IPS-15b (cell line): ENCODE data around the gene THTPA.

Source experiments
- H3K27me3 ChIP-seq: one replicate; pipeline ENCODE4 v1.6.1; 2013; ENCODE audit warnings: low read length; ENCODE audit not compliant: control insufficient read depth, insufficient read depth
- H3K36me3 ChIP-seq: one replicate; pipeline ENCODE4 v1.6.1; 2013; ENCODE audit warnings: low read length; ENCODE audit not compliant: control insufficient read depth, insufficient read depth
- H3K4me1 ChIP-seq: one replicate; pipeline ENCODE4 v1.6.1; 2013; ENCODE audit warnings: mild to moderate bottlenecking, low read length; ENCODE audit not compliant: control insufficient read depth, insufficient read depth
- H3K4me3 ChIP-seq: one replicate; pipeline ENCODE4 v1.5.1; 2013; ENCODE audit warnings: low read depth, low read length
- H3K9ac ChIP-seq: one replicate; pipeline ENCODE4 v1.6.1; 2013; ENCODE audit warnings: low read depth, mild to moderate bottlenecking, low read length
- H3K9me3 ChIP-seq: one replicate; pipeline ENCODE4 v1.6.1; 2013; ENCODE audit warnings: mild to moderate bottlenecking, low read length; ENCODE audit not compliant: control insufficient read depth, insufficient read depth

Gene THTPA

DNA sequence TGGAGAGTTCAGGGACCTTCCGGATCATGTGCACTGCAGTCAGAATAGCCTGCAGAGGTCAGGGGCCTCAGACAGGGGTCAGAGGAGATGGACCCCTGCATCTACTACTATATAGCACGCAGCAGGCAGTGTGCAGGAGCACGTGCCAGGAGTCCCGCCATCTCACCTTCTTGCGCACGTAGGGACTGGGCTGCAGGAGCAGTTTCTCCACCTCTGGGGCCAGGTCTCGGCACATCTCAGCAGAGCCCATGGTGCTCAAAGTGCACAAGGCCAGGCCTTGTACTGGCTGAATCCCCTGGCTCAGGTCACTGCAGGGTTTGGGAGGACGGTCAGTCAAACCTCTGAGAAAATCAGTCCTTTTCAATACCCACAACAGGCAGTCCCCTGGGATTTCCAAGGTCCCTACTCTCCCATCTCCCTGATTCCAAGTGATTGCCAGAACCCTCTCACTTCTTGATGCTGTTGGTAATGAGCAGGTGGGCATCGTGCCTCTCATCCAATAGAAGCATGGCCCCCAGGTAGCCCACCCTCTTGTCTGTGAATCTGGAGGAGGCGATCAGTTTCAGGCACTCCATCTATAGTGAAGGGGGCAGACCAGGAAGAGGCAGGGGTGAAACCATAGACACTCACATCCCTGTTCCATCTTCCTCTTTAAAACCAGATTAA lies 10.2 kb downstream of the THTPA start:
- Histone ChIP-seq H3K36me3 (peaks cover 28% of the 10 kb centered on the region), H3K9ac (peak overlapping the region; percentile 77), H3K4me3 (peak overlapping the region; percentile 95), H3K4me1 (peaks cover 19% of the 10 kb centered on the region), H3K27me3 (no peaks in the 10 kb centered on the region), H3K9me3 (no peaks in the 10 kb centered on the region)

DNA sequence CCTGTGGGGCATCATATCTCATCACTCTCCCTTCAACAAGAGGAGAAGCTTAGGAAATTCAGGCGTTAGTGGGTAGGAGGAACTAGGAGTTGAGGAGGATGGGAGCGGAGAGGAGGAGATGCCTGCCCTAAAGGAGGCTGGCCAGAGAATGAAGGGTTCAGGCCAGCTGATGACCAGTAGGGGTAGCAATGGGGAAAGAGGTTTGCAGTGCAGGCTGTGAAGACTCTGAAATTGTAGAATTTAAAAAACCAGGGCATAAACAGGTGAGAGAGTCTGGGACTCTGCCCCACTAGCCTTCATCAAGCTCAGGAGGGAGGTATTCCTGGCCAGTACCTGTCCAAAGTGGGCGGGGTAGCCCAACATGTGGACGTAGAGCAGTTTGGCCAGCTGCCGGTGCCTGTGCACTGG lies 10.7 kb downstream of the THTPA start:
- Histone ChIP-seq H3K4me1 (peaks cover 19% of the 10 kb centered on the region), H3K9me3 (no peaks in the 10 kb centered on the region)

GRCh38 chr14:23567186-23568020 lies 11.3 kb downstream of the THTPA start, which contains the start of gene AP1G2:
Gene AP1G2, minus strand, starts transcription at chr14:23567791. Its CDS starts 477 bp downstream, at chr14:23567314.
- H3K4me3 ChIP-seq = peak within 1 kb of the TSS; percentile 95
- H3K9ac ChIP-seq = peak within 1 kb of the TSS; percentile 77
- H3K36me3 ChIP-seq = peaks cover 16% of the 10 kb centered on the region

More for the DNA sequence above, 10.7 kb downstream of the THTPA start:
- Histone ChIP-seq H3K27me3 (no peaks in the 10 kb centered on the region), H3K36me3 (peaks cover 22% of the 10 kb centered on the region), H3K4me3 (peak overlapping the region; percentile 95), H3K9ac (peak overlapping the region; percentile 77)

DNA sequence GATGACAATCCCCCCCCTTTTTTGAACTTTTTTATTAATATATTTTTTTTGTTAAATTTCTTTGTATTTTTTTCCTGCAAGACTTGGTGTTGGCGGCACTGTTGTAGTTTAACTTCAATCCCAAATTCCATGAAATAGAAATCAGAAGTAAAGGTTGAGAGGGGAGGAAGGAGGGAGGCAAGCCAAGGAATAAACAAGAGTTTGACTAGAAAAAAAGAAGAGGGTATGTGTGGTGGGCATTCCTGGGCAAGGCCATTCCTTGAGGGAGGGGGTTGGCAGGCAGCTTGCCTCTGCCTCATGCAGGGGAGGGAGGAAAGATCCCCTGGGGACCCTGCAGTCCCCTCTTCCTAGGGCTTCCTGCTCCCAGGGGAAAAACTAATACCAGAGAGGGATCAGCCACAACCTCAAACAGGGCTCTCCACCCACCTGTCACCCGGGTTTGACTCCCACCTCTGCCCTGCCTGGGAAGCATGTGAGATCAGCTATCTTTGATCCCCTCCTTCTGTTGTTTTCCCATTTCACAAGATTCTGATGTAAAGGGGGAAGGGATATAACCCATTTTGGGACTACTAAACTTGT lies 12.0 kb downstream of the THTPA start:
- Histone ChIP-seq H3K4me3 (peak overlapping the region; percentile 95), H3K27me3 (no peaks in the 10 kb centered on the region), H3K9me3 (no peaks in the 10 kb centered on the region), H3K9ac (no peak overlapping the region), H3K4me1 (peaks cover 20% of the 10 kb centered on the region), H3K36me3 (peaks cover 14% of the 10 kb centered on the region)

More at GRCh38 chr14:23567186-23568020, 11.3 kb downstream of the THTPA start, which contains the start of gene AP1G2:
- peaks cover 19% of the 10 kb centered on the region for H3K4me1 ChIP-seq
- no peaks in the 10 kb centered on the region for H3K9me3 ChIP-seq
- no peaks in the 10 kb centered on the region for H3K27me3 ChIP-seq

GRCh38 chr14:23568600-23569331 lies 12.7 kb downstream of the THTPA start:
- H3K9me3 ChIP-seq = no peaks in the 10 kb centered on the region
- no peak overlapping the region for H3K9ac ChIP-seq
- no peaks in the 10 kb centered on the region for H3K27me3 ChIP-seq
- peaks cover 9% of the 10 kb centered on the region for H3K36me3 ChIP-seq
- peak overlapping the region; percentile 22 for H3K4me3 ChIP-seq
- peaks cover 21% of the 10 kb centered on the region for H3K4me1 ChIP-seq

DNA sequence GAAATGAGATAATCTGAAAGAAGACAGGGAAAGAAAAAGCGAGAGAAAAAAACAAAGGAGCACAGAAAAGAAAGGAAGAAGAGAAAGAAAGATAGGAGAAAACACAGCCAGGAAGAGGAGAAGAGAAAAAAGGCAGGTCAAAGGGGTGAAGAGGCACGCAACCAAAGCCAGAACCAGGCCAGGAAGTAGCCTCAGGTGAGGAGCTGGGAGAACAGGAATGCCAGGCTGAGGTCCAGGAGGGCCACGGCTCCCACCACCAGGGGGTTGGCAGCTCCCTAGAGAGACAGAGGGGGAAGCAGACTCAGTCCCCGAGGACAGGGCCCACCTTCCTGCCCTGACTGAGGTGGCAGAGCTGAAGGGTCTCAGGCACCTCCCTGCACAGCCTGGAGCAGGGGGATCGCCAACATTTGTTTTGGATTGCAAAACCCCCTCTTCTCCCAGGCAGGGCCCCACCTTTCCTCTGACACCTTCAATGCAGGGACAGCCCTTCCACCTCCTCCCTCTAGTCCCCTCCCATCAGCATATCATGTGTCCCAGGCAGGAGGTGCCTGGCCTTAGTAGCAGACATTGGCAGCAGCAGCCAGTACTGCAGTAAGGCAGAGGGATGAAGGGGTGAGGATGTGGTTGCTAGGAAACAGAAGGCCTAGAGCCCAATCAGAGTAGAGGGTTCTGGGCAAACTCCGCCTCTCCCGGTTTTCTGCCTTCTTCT lies 13.5 kb downstream of the THTPA start:
- Histone ChIP-seq H3K27me3 (peaks cover under 1% of the 10 kb centered on the region), H3K36me3 (peaks cover 9% of the 10 kb centered on the region), H3K9ac (no peak overlapping the region), H3K4me1 (peaks cover 21% of the 10 kb centered on the region), H3K4me3 (peak overlapping the region; percentile 22), H3K9me3 (no peaks in the 10 kb centered on the region)

DNA sequence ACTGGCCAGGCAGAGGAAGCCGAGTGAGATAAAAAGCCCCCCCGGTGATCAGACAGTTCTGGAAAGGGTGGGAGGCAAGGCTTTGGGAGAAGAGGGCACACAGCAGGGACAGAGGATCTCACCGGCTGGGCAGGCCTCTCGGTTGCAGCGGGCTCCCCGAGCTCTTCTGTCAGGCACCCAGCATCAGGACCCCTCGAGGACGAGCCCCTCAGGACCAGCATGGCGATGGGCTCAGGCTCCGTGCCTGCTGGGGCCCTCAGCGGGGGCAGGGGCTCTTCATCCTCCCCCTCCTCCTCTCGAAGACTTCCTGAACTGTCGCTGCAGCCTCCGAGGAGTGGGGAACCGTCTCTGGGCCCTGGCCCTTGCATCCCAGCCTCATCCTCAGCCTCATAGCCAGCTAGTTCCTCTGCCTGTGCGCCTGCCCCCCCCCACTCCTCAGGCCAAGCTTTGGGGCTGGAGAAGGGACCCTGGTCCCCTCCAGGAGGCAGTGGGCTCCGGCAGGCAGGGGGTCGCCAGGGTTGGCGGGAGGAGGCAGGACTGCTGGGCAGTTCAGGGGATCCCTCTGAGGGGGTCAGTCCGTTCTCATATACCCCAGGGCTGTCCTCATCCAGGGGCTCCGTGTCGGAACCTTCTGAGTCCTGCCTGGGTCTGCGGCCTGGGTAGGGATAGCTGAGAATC lies 14.9 kb downstream of the THTPA start:
- Histone ChIP-seq H3K9ac (no peak overlapping the region), H3K4me1 (peaks cover 21% of the 10 kb centered on the region)

GRCh38 chr14:23571701-23572523 lies 15.8 kb downstream of the THTPA start:
- peaks cover 18% of the 10 kb centered on the region for H3K27me3 ChIP-seq
- no peaks in the 10 kb centered on the region for H3K36me3 ChIP-seq
- no peaks in the 10 kb centered on the region for H3K9me3 ChIP-seq
- H3K4me3 ChIP-seq = no peak overlapping the region
- no peak overlapping the region for H3K9ac ChIP-seq
- peaks cover 21% of the 10 kb centered on the region for H3K4me1 ChIP-seq

More for the DNA sequence above, 14.9 kb downstream of the THTPA start:
- H3K36me3 ChIP-seq = peaks cover 3% of the 10 kb centered on the region
- H3K9me3 ChIP-seq = no peaks in the 10 kb centered on the region
- no peak overlapping the region for H3K4me3 ChIP-seq
- peaks cover 11% of the 10 kb centered on the region for H3K27me3 ChIP-seq

- no peaks in the 10 kb centered on the region for H3K36me3 ChIP-seq
- no peak overlapping the region for H3K9ac ChIP-seq
- H3K4me1 ChIP-seq = peaks cover 21% of the 10 kb centered on the region
- no peak overlapping the region for H3K4me3 ChIP-seq
- H3K9me3 ChIP-seq = no peaks in the 10 kb centered on the region
- peaks cover 19% of the 10 kb centered on the region for H3K27me3 ChIP-seq
Measured at GRCh38 chr14:23572524-23572828, 16.4 kb downstream of the THTPA start.

DNA sequence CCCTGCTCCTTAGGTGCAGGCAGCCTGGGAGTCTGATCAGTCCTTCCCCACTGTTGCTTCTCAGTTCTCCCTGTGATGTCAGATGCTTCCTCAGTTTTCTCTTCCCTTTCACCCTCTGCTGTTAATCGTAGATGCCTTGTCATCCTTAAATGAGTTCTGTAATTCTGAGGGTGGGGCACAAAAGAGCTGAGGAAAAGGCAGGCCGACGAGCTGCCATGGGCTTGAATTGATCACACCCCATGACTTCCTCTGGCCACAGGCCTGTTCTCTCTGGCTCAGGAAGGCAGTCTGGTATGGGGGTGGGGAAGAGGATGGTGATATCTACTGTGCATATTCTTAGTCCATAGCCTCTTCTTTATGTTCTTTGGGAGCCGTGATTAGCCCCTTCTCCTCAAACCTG lies 16.8 kb downstream of the THTPA start:
- Histone ChIP-seq H3K36me3 (no peaks in the 10 kb centered on the region), H3K27me3 (peaks cover 19% of the 10 kb centered on the region), H3K4me3 (no peak overlapping the region), H3K9ac (no peak overlapping the region), H3K9me3 (no peaks in the 10 kb centered on the region), H3K4me1 (peaks cover 21% of the 10 kb centered on the region)
